Measurements from ENCODE around the gene RAB19.
A peak's percentile ranks its signal among the peaks of the same experiment; 100 is the strongest.
"Not testable (repeated sequence)": the region's sequence is repeated elsewhere in the genome, so short reads cannot be mapped to it uniquely, and the experiment has no call there.

The RAB19 gene

GRCh38 chr7:140390034-140390433 lies 13.8 kb upstream of the RAB19 start:
- no peak overlapping the region for H3K4me3 Mint-ChIP-seq
- ATAC-seq (replicated peaks) (no peak), DNase-seq (no peak)
- H3K27ac Mint-ChIP-seq = no peak overlapping the region
- peaks cover 0 to 9% of the 10 kb centered on the region in 2 donors for H3K4me1 Mint-ChIP-seq (ENCODE audit: low read depth in 2 of 2)
- no peaks in the 10 kb centered on the region for H3K36me3 Mint-ChIP-seq (ENCODE audit: insufficient read depth)
- H3K27me3 Mint-ChIP-seq = no peaks in the 10 kb centered on the region
- H3K9me3 Mint-ChIP-seq = no peaks in the 10 kb centered on the region

- H3K4me3 Mint-ChIP-seq = no peak overlapping the region
- DNase-seq = no peak
- no peak overlapping the region for H3K27ac Mint-ChIP-seq
- H3K27me3 Mint-ChIP-seq = no peaks in the 10 kb centered on the region
- H3K36me3 Mint-ChIP-seq (ENCODE audit: insufficient read depth) = no peaks in the 10 kb centered on the region
- peak; percentile 19 for ATAC-seq (replicated peaks)
- peaks cover 0 to 5% of the 10 kb centered on the region in 2 donors for H3K4me1 Mint-ChIP-seq (ENCODE audit: low read depth in 2 of 2)
- no peaks in the 10 kb centered on the region for H3K9me3 Mint-ChIP-seq
Observed at GRCh38 chr7:140390466-140391190, 13.2 kb upstream of the RAB19 start.

- no peaks in the 10 kb centered on the region for H3K9me3 Mint-ChIP-seq
- no peaks in the 10 kb centered on the region for H3K36me3 Mint-ChIP-seq (ENCODE audit: insufficient read depth)
- H3K27me3 Mint-ChIP-seq = no peaks in the 10 kb centered on the region
- DNase-seq (no peak), ATAC-seq (replicated peaks) (no peak)
- H3K4me1 Mint-ChIP-seq (ENCODE audit: low read depth in 2 of 2) = peaks cover 7 to 10% of the 10 kb centered on the region in 2 donors
- H3K27ac Mint-ChIP-seq = no peak overlapping the region
- H3K4me3 Mint-ChIP-seq = no peak overlapping the region
Observed at GRCh38 chr7:140391634-140392033, 12.2 kb upstream of the RAB19 start.

DNA sequence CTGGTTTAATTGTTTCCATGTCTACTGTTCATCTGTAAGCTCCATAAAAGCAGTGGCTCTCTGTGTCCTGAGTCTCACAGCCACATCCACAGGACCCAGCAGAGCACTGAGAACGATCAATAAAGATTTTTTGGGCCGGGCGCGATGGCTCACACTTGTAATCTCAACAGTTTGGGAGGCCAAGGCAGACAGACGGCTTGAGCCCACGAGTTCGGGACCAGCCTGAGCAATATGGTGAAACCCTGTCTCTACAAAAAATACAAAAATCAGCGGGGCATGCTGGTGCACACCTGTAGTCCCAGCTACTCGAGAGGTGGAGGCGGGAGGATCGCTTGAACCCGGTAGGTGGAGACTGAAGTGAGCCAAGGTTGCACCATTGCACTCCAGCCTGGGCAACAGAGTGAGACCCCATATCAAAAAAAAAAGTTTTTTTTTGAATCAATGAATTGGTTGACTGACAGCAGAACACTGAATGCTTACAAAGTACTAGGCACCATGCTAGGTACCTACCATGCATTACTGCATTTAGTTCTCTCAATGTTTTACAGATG lies 10.0 kb upstream of the RAB19 start:
- ATAC-seq (replicated peaks) (no peak), DNase-seq (no peak)
- Mint-ChIP-seq H3K4me3 (no peak overlapping the region), H3K36me3 (ENCODE audit: insufficient read depth) (peaks cover 8% of the 10 kb centered on the region), H3K27ac (no peak overlapping the region), H3K27me3 (no peaks in the 10 kb centered on the region), H3K4me1 (ENCODE audit: low read depth in 2 of 2) (peaks cover 16% of the 10 kb centered on the region in 2 donors), H3K9me3 (no peaks in the 10 kb centered on the region)

GRCh38 chr7:140397784-140398750 lies 5.8 kb upstream of the RAB19 start, which contains the start of gene SLC37A3:
Gene SLC37A3 (minus strand): TSS chr7:140398530. CDS start chr7:140382526, 16,004 bp downstream.
- H3K36me3 Mint-ChIP-seq (ENCODE audit: insufficient read depth) = peaks cover 8% of the 10 kb centered on the region
- no peaks in the 10 kb centered on the region for H3K9me3 Mint-ChIP-seq
- no peaks in the 10 kb centered on the region for H3K27me3 Mint-ChIP-seq
- DNase-seq (peak; percentile 81 to 85 (median 82)), ATAC-seq (replicated peaks) (peak; percentile 100)
- peak within 1 kb of the TSS; percentile 49 to 67 for H3K27ac Mint-ChIP-seq
- peaks cover 11 to 16% of the 10 kb centered on the region in 2 donors for H3K4me1 Mint-ChIP-seq (ENCODE audit: low read depth in 2 of 2)
- H3K4me3 Mint-ChIP-seq = peak within 1 kb of the TSS; percentile 82 to 83

DNA sequence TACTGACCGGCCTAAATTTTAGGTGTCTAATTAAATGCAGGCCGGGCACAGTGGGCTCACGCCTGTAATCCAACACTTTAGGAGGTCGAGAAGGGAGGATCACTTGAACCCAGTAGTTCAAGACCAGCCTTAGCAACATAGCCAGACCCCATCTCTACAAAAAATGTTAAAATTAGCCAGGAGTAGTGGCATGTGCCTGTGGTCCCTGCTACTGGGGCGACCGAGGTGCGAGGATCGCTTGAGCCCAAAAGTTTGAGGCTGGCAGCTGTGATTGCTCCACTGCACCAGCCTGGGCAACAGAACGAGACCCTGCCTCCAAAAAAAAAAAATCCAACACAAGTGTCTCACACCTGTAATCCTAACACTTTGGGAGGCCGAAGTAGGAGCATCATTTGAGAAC lies 5.0 kb upstream of the RAB19 start:
- Mint-ChIP-seq H3K9me3 (no peaks in the 10 kb centered on the region), H3K36me3 (ENCODE audit: insufficient read depth) (peaks cover 8% of the 10 kb centered on the region), H3K4me3 (peak overlapping the region; percentile 82 to 83), H3K27me3 (no peaks in the 10 kb centered on the region), H3K27ac (peak overlapping the region in 1 of 2 donors; percentile 49), H3K4me1 (ENCODE audit: low read depth in 2 of 2) (peaks cover 14 to 20% of the 10 kb centered on the region in 2 donors)
- no peak for DNase-seq
- no peak for ATAC-seq (replicated peaks)

DNA sequence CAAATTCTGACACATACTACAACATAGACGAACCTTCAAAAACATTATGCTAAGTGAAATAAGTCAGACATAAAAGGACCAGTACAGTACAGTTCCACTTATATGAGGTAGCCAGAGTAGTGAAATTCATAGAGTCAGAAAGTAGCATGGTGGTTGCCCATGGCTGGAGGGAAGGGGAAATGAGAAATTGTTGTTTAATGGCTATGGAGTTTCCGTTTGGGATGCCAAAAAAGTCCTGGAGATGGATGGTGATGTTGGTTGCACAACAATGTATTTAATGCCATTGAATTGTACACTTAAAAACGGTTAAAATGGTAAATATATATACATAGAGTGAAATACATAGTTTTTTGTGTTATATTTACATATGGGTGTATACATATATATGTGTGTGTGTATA lies 3.5 kb upstream of the RAB19 start:
- Mint-ChIP-seq H3K4me1 (ENCODE audit: low read depth in 2 of 2) (peaks cover 24 to 32% of the 10 kb centered on the region in 2 donors), H3K9me3 (no peaks in the 10 kb centered on the region), H3K27ac (no peak overlapping the region), H3K36me3 (ENCODE audit: insufficient read depth) (peaks cover 8% of the 10 kb centered on the region), H3K4me3 (no peak overlapping the region), H3K27me3 (no peaks in the 10 kb centered on the region)
- no peak for DNase-seq
- ATAC-seq (replicated peaks) = no peak

DNA sequence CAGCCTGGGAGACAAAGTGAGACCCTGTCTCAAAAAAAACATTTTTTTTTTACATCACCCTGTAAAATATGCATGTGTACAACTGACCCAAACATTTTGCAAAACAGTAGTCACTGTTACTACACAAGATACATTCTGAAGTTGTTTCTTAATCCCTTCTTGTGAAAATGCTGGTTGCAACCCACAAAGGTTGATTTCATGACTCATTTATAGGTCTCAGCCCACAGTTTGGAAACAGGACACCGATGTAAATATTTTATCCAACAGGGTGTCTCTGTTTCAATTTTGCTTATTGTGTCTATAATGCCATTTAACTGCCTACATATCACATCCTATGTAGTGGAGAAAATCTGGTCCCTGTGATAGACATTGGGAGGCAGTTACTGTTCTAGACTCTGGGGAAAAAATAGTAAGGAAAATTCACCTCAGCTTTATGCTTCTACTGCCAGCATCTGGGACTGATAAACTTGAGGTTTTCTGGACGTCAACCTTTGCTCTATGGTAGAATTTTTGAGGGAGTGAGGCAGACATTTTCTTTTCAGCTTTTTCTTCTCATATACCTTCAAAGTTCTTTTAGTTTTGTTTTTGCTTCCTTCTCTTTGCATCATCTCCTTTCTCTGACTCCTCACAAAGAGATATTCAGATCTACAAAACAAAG lies 1.6 kb upstream of the RAB19 start:
- H3K27me3 Mint-ChIP-seq = no peaks in the 10 kb centered on the region
- ATAC-seq (replicated peaks) (no peak), DNase-seq (no peak)
- H3K27ac Mint-ChIP-seq = peak overlapping the region in 1 of 2 donors; percentile 58
- H3K36me3 Mint-ChIP-seq (ENCODE audit: insufficient read depth) = peaks cover 8% of the 10 kb centered on the region
- no peaks in the 10 kb centered on the region for H3K9me3 Mint-ChIP-seq
- no peak overlapping the region for H3K4me3 Mint-ChIP-seq
- peaks cover 19 to 23% of the 10 kb centered on the region in 2 donors for H3K4me1 Mint-ChIP-seq (ENCODE audit: low read depth in 2 of 2)

GRCh38 chr7:140404565-140405065 lies 757 bp downstream of the RAB19 start:
- H3K4me1 Mint-ChIP-seq (ENCODE audit: low read depth in 2 of 2) = peaks cover 13 to 16% of the 10 kb centered on the region in 2 donors
- ATAC-seq (replicated peaks) (no peak), DNase-seq (no peak)

DNA sequence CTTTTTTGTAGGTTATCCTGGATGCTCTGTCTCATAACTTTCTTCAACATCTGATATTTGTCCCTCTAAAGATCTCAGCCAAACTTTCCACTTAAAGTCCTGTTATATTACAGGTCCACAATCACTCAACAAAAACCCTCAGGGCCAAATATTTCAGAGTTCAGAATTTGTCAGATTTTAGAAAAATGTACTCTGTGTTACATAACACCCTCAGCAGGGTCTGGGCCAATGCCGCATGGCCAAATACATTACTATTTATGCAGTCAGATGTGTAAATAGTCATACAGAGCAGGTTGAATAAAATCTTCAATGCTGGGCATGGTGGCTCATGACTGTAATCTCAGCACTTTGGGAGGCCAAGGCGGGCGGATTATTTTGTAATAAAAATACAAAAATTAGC lies 11.5 kb downstream of the RAB19 start:
- no peaks in the 10 kb centered on the region for H3K27me3 Mint-ChIP-seq
- ATAC-seq (replicated peaks) = no peak
- H3K27ac Mint-ChIP-seq = peak overlapping the region in 1 of 2 donors; percentile 23
- no peaks in the 10 kb centered on the region for H3K9me3 Mint-ChIP-seq
- H3K36me3 Mint-ChIP-seq (ENCODE audit: insufficient read depth) = peaks cover 19% of the 10 kb centered on the region
- no peak for DNase-seq
- peaks cover 0 to 2% of the 10 kb centered on the region in 2 donors for H3K4me1 Mint-ChIP-seq (ENCODE audit: low read depth in 2 of 2)
- no peak overlapping the region for H3K4me3 Mint-ChIP-seq

More at GRCh38 chr7:140404565-140405065, 757 bp downstream of the RAB19 start:
- H3K4me3 Mint-ChIP-seq = peak overlapping the region; percentile 93 to 97
- H3K9me3 Mint-ChIP-seq = no peaks in the 10 kb centered on the region
- no peaks in the 10 kb centered on the region for H3K36me3 Mint-ChIP-seq (ENCODE audit: insufficient read depth)
- H3K27ac Mint-ChIP-seq = peak overlapping the region; percentile 95 to 99
- no peaks in the 10 kb centered on the region for H3K27me3 Mint-ChIP-seq

GRCh38 chr7:140415816-140416215 lies 12.0 kb downstream of the RAB19 start:
- H3K9me3 Mint-ChIP-seq; ATAC-seq (replicated peaks); H3K4me3 Mint-ChIP-seq; H3K4me1 Mint-ChIP-seq (ENCODE audit: low read depth in 2 of 2); DNase-seq; H3K27me3 Mint-ChIP-seq: not testable (repeated sequence)
- H3K27ac Mint-ChIP-seq = peak overlapping the region in 1 of 2 donors; percentile 41
- peaks cover 19% of the 10 kb centered on the region for H3K36me3 Mint-ChIP-seq (ENCODE audit: insufficient read depth)

DNA sequence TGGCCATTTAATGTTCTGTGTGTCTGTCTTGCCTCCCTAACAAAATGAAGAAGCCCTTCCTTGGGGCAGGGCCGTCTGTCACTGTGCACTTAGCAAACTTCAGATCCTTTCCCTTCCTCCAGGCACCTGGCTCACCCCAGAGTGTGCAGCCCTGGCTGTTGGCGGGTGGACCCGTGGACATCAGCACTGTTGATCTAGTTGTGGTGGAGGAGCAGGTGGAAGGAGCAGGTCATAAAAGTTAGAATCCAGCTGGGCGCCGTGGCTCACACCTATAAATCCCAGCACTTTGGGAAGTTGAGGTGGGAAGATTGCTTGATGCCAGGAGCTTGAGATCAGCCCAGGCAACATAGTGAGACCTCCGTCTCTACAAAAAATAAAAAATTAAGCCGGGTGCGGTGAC lies 12.7 kb downstream of the RAB19 start:
- no peak overlapping the region for H3K4me3 Mint-ChIP-seq
- no peak overlapping the region for H3K27ac Mint-ChIP-seq
- H3K36me3 Mint-ChIP-seq (ENCODE audit: insufficient read depth) = peaks cover 12% of the 10 kb centered on the region
- no peaks in the 10 kb centered on the region for H3K27me3 Mint-ChIP-seq
- DNase-seq (no peak), ATAC-seq (replicated peaks) (no peak)
- H3K4me1 Mint-ChIP-seq (ENCODE audit: low read depth in 2 of 2) = peaks cover 0 to 2% of the 10 kb centered on the region in 2 donors
- H3K9me3 Mint-ChIP-seq = no peaks in the 10 kb centered on the region

All from effector memory CD8-positive, alpha-beta T cell (primary cell).